ENCODE data around the gene NAPEPLD. TPM values are rescaled to one million over a fixed set of nuclear protein-coding genes. Genes with fewer than 3 reads are reported as not detected.
A peak's percentile ranks its signal among the peaks of the same experiment; 100 is the strongest.
"Not testable (repeated sequence)": the region's sequence is repeated elsewhere in the genome, so short reads cannot be mapped to it uniquely, and the experiment has no call there.

Gene NAPEPLD
- total RNA-seq, 6 experiments from 2014 or later, result 5.8 to 24.6 (median 8.1) TPM

GRCh38 chr7:103115771-103116170 is 33.1 kb downstream of the NAPEPLD start:
- 100% methylated on average over 4 of the region's 4 CpGs for WGBS (ENCODE audit: insufficient coverage, low coverage, low lambda C conversion rate, missing lambda C conversion rate)
- H3K4me1 ChIP-seq, result no peaks in the 10 kb centered on the region
- no peak for ATAC-seq
- TF ChIP-seq POLR2A (IDR thresholded peaks at IDR 0.05), result no peak
- TF ChIP-seq CTCF (IDR thresholded peaks at IDR 0.05), result no peak
- H3K9me3 ChIP-seq, result no peaks in the 10 kb centered on the region
- no peak for DNase-seq
- intact Hi-C loops (cut with DNase I), result no loop called here
- no peak overlapping the region for H3K27ac ChIP-seq
- H3K36me3 ChIP-seq, result peaks cover 0 to 14% (median 6%) of the 10 kb centered on the region in 4 donors
- H3K27me3 ChIP-seq, result no peaks in the 10 kb centered on the region
- no peak overlapping the region for H3K4me3 ChIP-seq

- no peak overlapping the region for H3K27ac ChIP-seq
- no peaks in the 10 kb centered on the region for H3K27me3 ChIP-seq
- no peak for DNase-seq
- H3K4me3 ChIP-seq, result no peak overlapping the region
- intact Hi-C loops (cut with DNase I), result no loop called here
- no peaks in the 10 kb centered on the region for H3K9me3 ChIP-seq
- 80% methylated on average over 1 of the region's 1 CpG for WGBS (ENCODE audit: insufficient coverage, low coverage, low lambda C conversion rate, missing lambda C conversion rate)
- peaks cover 0 to 8% (median under 1%) of the 10 kb centered on the region in 4 donors for H3K36me3 ChIP-seq
- ATAC-seq, result no peak
- TF ChIP-seq CTCF (IDR thresholded peaks at IDR 0.05), result no peak
- no peaks in the 10 kb centered on the region for H3K4me1 ChIP-seq
These were observed 34.3 kb downstream of the NAPEPLD start for GRCh38 chr7:103114576-103115008.

GRCh38 chr7:103113164-103113563 is 35.7 kb downstream of the NAPEPLD start:
- DNase-seq (no peak), ATAC-seq (no peak)
- intact Hi-C loops (cut with DNase I), result no loop called here
- Histone ChIP-seq H3K36me3 (peaks cover 0 to 6% (median 0%) of the 10 kb centered on the region in 4 donors), H3K27ac (no peak overlapping the region), H3K4me1 (no peaks in the 10 kb centered on the region), H3K27me3 (no peaks in the 10 kb centered on the region), H3K9me3 (no peaks in the 10 kb centered on the region), H3K4me3 (no peak overlapping the region)
- no peak for TF ChIP-seq CTCF (IDR thresholded peaks at IDR 0.05)
- TF ChIP-seq POLR2A (IDR thresholded peaks at IDR 0.05), result no peak
- 90% methylated on average over 2 of the region's 2 CpGs for WGBS (ENCODE audit: insufficient coverage, low coverage, low lambda C conversion rate, missing lambda C conversion rate)

- intact Hi-C loops (cut with DNase I); DNase-seq; H3K4me3 ChIP-seq; H3K27me3 ChIP-seq; ATAC-seq; H3K27ac ChIP-seq; H3K4me1 ChIP-seq; H3K9me3 ChIP-seq: not testable (repeated sequence)
- H3K36me3 ChIP-seq, result peaks cover 0 to 17% (median 6%) of the 10 kb centered on the region in 4 donors
- 60% methylated on average over 1 of the region's 6 CpGs for WGBS (ENCODE audit: insufficient coverage, low coverage, low lambda C conversion rate, missing lambda C conversion rate)
These were observed 42.2 kb downstream of the NAPEPLD start for GRCh38 chr7:103106703-103107070.

- H3K4me3 ChIP-seq, result no peak overlapping the region
- no CpG with 5 or more reads among the region's 12 CpGs for WGBS (ENCODE audit: insufficient coverage, low coverage, low lambda C conversion rate, missing lambda C conversion rate)
- H3K27me3 ChIP-seq, result no peaks in the 10 kb centered on the region
- TF ChIP-seq CTCF (IDR thresholded peaks at IDR 0.05) (no peak), POLR2A (IDR thresholded peaks at IDR 0.05) (no peak)
- H3K36me3 ChIP-seq, result peaks cover 0 to 17% (median 6%) of the 10 kb centered on the region in 4 donors
- H3K4me1 ChIP-seq, result peaks cover 0 to 13% (median 0%) of the 10 kb centered on the region in 4 donors
- H3K9me3 ChIP-seq, result no peaks in the 10 kb centered on the region
- peak in 2 of 3 donors; percentile 27 to 67 for DNase-seq
- H3K27ac ChIP-seq, result no peak overlapping the region
- ATAC-seq, result peak in 2 of 4 donors; percentile 34 to 63
- intact Hi-C loops (cut with DNase I), result no loop called here
These were observed 42.7 kb downstream of the NAPEPLD start for GRCh38 chr7:103106005-103106702.
